Stimulated activated CD4-positive, alpha-beta T cell treated with anti-CD3 and anti-CD28 coated beads, Interleukin-1b, Interleukin-23, amount 100 ng/mL, for 1 hour (primary cell): ENCODE data around the gene PPP6R2.
"Not testable (repeated sequence)": the region's sequence is repeated elsewhere in the genome, so short reads cannot be mapped to it uniquely, and the experiment has no call there.

Experiments used
- DNase-seq, 2 donors: peaks; one replicate each; pipeline ENCODE4 v3.0.0-alpha.2; 2020; ENCODE audit warnings: low read depth in 2 of 2

Gene PPP6R2

DNA sequence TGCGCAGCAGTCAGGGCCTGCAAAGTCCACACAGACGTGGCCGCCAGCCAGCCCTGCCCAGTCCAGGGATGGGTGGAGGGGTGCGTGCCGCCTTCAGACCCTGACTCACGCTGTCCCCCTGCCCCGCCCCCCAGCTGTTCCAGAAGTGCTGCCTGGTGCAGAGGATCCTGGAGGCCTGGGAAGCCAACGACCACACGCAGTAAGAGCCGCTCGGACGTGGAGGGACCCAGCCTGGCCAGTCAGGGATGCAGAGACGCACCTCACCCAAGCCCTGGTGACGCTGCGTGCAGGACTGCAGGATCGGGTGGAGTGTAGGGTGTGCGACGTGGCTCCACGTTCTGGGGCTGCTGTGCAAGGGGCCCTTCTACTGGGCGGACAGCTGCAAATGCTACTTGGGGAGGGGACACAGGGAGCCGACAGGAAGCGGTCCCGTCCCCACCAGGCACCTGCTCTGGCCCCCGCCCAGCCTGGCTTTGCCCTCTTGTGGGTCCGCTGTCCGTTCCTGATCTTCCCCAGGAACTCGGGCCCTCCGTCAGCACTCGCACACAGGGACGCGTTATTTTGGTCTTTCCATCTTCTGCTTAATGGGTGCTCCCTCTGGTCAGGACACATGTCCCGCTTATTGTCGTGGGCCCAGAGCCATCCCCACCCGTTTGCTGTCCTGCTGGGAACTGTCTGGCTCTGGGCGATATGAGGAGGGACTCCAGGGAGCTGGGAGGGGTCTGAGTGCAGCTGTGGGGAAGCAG is 89.2 kb downstream of the PPP6R2 start:
- no peak for DNase-seq

DNA sequence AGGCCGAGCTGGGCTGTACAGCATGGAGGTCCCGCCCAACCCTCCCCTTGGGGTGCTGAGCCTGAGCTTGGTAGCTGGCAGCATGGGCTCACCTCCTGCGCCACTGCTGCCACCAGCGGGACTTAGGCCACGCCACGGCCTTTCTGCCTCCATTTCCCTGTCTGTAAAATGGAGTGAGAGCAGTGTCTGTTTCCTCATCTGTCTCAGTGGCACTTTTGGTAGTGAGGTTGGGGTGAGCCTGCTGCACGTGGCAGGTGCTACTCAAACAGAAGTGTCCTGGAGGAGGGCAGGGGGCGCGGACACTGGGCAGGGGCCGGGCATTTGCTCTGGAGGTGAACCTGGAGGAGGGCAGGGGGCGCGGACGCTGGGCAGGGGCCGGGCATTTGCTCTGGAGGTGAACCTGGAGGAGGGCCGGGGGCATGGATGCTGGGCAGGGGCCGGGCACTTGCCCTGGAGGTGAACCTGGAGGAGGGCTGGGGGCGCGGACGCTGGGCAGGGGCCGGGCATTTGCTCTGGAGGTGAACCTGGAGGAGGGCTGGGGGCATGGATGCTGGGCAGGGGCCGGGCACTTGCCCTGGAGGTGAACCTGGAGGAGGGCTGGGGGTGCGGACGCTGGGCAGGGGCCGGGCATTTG is 89.9 kb downstream of the PPP6R2 start:
- DNase-seq, result not testable (repeated sequence)

DNA sequence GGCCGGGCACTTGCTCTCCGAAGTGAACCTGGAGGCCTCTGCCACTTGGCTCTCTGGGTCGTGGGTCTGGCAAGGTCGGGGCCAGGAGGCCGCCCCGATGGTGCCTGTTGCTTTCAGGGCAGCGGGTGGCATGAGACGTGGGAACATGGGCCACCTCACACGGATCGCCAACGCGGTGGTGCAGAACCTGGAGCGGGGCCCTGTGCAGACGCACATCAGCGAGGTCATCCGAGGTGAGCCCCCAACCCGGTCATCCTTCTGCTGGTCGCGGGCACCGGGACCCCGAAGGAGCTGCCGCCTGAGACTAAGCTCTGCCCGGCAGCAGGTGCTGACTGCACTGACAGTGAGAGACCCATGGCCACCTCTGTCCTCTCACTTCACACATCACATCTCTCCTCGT is 91.7 kb downstream of the PPP6R2 start:
- DNase-seq, result no peak

DNA sequence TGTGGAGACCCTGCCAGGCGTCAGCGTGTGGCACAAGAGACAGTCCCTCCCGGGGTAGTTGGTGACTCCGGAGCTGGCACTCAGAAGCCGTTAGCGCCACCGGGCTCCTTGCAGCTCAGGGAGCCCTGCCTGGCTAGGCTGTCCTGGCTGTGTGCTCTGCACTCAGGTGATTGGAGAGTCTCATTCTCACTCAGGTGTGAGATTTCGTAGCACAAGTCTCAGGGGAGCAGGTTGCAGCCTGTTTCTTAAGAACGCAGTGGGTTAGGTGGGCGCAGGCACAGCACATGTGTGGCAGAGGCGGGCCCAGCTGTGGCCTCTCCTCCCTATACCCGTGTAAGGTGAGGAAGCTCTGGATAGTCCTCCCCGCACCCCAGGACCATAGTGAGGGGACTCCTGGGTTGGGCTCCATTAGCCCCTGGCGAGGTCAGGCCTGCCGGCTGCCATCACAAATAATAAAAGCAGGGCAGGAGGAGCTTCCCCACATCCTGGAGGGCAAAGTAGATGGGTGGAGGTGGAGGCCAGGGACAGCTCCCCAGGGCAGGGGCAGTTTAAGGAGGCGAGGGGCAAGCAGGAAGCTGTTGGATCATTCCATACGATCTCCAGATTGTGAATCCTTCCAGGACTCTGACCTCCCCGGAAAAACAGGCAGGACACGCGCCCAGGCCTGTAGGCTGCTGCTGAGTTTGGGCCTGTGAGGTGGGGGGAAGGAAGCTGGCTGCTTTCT is 92.3 kb downstream of the PPP6R2 start:
- DNase-seq, result no peak

DNA sequence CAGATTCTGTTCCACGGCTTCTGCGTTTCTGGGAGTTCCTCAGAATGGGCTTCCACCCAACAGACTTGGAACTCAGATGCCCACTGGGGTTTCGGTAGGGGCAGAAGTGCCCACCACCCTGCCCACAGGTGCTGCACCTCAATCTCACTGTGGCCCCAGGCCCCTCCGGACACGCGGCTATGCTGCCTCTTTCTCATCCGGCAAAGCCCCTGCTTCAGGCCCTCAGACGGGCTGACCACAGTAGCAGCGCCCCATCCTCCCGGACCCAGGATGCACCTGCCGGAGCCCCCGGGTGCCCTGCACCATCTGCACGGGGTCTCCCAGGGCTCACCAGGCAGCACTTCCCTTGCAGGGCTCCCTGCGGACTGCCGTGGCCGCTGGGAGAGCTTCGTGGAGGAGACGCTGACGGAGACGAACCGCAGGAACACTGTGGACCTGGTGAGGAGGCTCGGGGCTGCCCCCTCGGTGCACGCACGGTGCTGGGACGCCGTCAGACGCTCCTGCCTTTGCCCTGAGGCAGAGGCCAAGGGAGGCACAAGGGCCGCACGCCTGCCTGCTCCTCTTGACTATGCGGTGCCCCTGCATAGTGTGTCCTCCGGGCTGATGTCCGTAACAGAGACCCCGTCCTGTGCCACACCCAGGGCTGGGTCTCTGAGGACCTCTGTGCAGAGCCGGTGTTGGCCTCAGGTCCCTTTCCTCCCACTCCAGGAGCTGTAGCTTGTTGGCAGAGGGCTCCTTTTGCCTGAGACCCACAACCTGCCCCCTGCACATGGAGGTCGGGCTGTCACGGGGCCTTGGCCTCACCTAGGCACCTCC is 93.1 kb downstream of the PPP6R2 start:
- DNase-seq, result no peak

DNA sequence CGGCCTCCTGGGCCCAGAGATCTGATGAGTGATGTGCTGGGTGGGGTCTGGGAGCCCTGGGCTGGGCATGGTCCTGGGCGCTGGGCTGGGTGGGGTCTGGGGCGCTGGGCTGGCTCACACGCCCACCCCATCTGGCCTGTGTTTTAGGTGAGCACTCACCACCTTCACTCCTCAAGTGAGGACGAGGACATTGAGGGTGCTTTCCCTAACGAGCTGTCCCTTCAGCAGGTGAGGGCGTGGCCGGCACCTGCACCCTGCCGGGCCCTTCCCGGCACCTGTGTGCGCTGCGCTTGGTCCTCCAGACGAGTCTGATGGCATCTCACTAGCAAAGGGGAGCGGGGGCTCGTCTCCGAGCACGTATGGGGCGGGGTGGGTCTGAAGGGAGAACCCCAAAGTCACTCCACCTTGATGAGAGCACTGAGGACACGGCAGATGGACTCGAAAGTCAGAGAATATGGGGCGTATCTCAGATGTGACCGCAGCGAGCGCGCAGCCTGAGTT is 93.8 kb downstream of the PPP6R2 start:
- DNase-seq, result no peak

DNA sequence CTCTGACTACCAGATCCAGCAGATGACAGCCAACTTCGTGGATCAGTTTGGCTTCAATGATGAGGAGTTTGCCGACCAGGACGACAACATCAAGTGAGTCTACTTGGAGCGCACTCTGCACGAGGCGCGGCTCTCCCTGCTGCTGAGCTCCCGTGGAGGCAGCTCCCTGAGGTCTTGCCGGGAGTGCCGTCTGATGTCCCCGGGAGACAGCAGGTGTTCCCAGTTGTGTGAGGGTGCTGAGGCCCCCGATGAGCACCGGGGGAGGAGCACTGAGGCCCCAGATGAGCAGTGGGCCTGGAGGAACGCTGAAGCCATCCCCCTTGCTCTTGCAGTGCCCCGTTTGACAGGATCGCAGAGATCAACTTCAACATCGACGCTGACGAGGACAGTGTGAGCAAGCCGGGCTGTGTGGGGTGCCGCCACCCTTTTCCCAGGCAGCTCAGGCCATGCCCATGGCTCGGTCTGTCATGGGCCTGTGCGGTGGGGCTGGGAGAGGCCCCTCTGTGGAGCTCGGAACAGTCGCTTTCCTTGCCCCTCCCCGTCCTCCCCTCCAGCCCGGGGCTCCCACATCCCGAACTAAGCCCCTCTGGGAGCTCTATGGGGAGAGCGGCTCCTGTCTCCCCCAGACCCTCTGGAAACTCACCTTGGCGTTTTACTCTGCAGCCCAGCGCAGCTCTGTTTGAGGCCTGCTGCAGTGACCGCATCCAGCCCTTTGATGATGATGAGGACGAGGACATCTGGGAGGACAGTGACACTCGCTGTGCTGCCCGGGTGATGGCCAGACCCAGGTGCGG is 94.6 kb downstream of the PPP6R2 start:
- DNase-seq, result no peak

DNA sequence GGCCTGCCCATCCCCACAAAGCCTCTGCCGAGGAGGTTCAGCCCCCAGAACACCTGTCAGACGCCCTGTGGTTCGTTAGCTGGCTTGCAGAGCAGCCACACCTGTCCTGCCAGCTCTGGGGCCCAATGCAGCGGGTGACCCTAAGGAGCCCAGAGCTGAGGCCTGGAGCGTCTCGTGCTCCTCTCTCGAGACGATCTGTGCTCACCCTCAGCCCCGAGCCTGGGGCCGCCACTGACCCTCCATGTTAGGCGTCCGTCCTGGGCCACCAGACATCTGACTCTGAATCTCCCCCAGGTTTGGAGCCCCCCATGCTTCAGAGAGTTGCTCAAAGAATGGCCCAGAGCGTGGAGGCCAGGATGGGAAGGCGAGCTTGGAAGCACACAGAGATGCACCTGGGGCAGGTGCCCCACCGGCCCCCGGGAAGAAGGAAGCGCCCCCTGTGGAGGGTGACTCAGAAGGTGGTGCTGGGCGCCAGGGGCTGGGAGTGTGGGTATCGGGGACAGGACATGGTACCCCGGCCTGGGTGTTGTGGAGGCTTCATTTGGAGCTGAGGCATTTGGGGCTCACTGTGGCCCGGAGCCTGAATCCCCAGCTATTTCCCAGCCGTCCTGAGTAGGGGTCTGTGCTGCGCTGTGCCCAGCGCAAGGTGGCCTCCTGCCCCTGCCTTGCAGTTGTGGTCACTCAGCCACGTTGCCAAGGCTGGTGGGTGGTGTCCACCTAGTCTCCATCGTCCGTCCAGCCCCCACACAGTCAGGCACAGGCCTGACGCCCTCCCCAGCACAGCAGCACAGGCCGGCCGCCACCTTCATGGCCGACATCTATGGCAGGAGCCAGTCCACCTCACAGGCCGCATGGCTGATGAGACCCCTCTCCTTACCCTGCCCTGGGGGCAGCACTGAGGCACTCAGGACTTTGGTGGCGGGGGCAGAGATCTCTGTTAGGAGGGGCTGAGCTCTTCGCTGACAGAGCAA is 95.5 kb downstream of the PPP6R2 start:
- DNase-seq, result no peak

DNA sequence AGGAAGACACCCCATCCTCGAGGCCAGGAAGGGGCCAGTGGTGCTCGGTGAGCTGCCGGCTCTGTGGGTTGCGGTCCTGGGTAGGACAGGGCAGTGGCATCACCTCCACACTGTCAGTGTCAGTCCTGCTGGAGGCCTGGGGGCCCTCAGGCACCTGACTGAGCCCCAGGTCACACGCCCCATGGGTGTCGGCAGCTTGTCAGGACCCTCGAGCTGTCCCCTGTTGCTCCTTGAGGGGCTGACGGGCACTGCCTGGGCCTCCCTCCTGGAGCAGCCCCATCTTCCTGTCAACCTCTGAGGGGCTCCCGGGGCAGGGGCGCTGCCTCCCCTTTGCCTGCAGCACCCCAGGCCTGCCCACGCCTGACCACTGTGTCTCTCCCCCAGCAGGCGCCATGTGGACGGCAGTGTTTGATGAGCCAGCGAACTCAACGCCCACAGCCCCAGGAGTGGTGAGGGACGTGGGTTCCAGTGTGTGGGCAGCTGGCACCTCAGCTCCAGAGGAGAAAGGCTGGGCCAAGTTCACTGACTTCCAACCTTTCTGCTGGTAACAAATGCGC is 96.3 kb downstream of the PPP6R2 start:
- no peak for DNase-seq

DNA sequence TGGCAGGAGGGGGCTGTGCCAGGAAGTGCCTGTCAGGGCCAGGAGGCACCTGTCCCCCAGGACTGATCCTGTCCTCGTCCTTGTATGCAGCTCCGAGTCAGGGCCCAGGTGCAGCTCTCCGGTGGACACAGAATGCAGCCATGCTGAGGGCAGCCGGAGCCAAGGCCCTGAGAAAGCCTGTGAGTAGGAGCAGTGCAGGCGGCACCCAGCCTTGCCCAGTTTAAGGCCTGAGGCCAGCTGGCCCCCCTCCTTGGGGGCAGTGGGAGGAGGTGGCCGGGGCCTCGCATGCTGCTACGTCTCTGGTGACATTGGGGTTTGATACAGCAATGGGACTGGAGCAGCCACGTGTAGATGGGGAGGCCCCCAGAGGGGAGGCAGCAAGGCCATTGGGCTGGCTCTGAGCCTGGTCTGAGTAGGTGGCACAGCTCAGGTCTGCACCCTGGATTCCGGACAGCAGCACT is 96.8 kb downstream of the PPP6R2 start:
- DNase-seq, result no peak

DNA sequence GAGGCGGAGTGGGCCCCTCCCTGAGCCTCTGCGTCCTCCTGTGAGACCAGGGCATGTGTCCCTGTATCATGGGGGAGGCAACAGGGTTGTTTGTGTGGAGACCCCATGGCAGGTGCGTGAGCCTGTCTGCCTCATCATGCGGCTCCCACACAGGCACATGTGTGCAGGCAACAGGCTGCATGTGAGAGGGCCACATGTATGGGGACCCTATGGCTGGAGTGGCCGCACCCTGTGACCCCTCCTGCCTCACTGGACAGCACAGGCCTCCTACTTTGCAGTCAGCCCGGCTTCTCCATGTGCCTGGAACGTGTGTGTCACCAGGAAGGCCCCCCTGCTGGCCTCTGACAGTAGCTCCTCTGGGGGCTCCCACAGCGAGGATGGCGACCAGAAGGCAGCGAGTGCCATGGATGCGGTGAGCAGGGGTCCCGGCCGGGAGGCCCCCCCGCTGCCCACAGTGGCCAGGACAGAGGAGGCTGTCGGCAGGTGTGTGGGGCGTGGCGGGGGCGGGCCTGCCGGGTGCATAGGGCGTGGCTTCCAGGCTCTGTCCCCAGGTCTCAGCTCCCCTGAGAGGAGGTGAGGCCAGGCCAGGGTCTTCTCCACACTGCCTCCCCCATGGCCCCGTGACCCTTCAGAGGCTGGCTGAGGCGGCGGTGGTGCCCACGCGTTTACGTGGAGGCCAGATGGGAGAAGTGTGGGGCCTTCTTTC is 97.6 kb downstream of the PPP6R2 start:
- DNase-seq, result no peak

DNA sequence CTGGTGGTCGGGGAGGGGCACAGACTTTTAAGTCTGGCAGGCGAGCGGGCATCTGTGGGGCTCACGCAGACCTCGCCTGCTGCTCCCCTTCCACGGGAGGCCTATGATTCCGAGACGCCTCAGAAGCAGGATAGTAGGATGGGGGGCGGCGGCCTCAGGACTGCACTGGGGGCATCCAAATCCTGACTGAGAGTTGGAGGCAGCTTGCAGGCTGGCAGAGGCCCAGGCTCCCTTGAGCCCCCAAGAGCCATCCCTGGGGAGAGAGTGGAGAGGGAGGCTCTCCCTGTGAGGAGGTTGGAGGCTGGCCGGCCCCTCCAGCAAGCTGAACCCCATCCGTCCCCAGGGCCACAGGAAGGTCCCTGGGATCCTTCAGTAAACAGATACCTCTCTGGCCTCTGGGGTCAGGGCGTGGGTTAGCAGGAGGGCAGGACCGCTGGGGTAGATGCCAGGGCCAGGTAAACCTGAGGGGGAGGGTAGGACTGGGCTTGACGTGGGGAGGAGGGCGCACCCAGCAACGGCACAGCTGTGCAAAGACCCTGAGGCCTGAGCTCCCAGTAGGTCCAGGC is 98.4 kb downstream of the PPP6R2 start:
- no peak for DNase-seq

DNA sequence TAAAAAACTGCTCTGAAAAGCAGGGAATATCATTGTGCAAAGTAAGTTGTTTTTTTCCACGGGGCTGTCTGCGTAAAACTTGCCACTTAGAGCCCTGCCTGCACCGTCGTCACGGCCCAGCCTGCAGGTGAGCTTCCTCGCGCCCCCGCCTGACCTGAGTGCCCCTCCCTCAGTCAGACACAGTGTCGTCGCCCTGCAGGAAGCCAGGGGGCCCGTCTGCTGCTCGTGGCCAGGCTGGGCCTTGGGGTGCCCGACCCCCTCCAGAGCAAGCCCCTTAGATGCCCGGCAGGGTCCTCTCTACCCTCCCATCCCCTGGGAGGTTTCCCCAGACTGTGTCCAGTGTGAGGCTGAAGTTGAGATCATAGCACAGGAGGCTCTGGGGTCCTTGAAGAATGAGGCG is 100.1 kb downstream of the PPP6R2 start:
- no peak for DNase-seq

DNA sequence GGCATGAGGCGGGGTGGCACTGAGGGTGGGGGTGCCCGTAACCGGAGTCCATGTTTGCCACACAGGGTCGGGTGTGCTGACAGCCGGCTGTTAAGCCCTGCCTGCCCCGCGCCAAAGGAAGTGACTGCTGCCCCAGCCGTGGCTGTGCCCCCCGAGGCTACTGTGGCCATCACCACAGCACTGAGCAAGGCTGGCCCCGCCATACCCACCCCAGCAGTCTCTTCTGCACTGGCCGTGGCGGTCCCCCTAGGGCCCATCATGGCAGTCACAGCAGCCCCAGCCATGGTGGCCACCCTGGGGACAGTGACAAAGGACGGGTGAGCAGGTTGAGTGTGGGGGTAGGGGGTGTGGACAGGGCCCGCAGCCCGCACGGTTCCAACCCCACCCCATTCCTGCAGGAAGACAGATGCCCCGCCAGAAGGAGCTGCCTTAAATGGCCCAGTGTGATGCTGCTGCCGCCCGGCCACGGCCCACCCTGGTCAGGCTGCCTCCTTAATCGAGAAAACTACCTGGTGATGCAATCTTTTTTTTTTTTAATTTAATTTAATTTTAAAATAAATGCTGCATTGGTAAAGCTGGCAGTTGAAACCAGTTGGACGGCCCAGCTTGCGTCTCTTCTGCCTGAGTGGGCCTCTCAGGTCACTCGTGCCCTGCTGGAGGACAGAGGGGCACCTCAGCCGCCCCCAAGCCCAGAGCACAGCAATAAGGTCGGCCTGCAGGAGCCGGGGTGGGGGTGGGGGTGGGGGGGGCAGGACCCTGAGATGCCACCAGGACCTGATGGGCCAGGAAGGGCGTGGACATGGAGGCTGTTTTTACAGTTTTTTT is 100.9 kb downstream of the PPP6R2 start:
- DNase-seq, result no peak

DNA sequence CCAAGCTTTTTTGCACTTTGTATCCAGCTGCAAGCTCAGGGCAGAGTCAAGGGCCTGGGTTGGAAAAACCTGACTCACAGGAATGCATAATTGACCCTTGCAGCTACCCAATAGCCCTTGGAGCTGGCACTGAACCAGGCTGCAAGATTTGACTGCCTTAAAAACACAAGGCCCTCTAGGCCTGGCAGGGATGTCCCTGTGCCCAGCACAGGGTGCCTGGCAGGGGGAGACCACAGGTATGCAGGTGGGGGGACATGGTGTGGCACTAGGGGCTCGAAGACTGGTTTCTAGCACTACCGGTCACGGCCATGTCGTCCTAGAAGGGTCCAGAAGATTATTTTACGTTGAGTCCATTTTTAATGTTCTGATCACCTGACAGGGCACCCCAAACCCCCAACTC is 101.5 kb downstream of the PPP6R2 start:
- no peak for DNase-seq

DNA sequence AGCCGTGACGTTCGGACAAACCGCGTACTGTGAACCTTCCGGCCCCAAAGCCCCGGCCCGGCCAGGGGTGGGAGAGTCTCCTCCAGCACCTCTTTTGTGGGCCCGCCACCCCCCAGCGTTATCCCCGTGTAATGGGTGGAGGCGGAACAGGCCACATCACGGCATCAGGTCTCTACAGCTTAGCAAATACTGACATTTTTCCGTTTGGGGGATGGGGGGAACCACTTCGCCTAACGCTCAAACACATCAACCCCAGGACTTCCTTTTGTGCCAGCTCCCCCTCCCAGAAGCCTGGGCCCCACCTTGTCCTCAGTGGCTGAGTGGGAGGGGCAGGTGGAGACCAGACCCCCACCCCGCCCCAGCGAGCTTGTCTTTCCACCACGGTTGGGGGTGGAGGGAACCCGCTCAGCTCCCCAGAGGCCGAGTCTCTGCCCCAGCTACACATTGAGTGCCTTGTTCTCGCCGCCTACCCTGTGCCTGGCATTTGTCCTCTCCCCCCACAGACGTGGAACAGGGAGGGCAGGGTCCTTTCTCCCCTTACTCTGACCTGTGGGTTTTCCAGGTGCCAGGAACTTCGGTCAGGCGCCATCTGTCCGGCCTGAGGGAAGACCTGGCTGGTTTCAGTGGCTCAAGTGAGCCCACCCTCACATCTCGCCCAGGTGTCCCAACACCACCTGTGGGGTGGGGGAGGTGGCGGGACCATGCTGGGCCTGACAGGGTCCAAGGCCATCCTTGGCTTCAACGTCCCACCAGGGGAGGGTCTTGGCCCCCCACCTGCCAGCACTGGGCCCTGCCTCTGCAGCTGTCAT is 102.1 kb downstream of the PPP6R2 start:
- no peak for DNase-seq
